GM13977 (cell line): ENCODE results near the gene R3HDML.

Experiments
- DNase-seq: peaks from one replicate; pipeline ENCODE4 v3.0.0; 2012; ENCODE audit warnings: low spot score
- CTCF ChIP-seq: IDR thresholded peaks from 2 replicates; pipeline ENCODE4 v1.5.1; 2012; ENCODE audit warnings: mild to moderate bottlenecking, control low read depth; ENCODE audit not compliant: insufficient read depth; ENCODE audit errors: extremely low read depth, missing control alignments
- in situ Hi-C: fragments of 300-500 bp; cut with MboI; formaldehyde crosslinking; loops from one replicate; pipeline ENCODE4 v1.12.0; 2022; ENCODE audit warnings: low sequenced_read_pairs, low pct_unique_long_range_greater_than_20kb, mixed read lengths, inconsistent platforms; ENCODE audit not compliant: unreplicated experiment

Gene R3HDML

GRCh38 chr20:44370639-44371218 lies 33.9 kb downstream of the R3HDML start:
- in situ Hi-C loops, result no loop called here
- DNase-seq, result no peak
- no peak for TF ChIP-seq CTCF

GRCh38 chr20:44382641-44383040 lies 45.8 kb downstream of the R3HDML start:
- DNase-seq, result no peak
- TF ChIP-seq CTCF, result no peak
- in situ Hi-C loops, result loop anchor here (25.0 kb wide), 1 partner anchor 230 kb away; no protein-coding TSS in a partner anchor

GRCh38 chr20:44384423-44385027 lies 47.7 kb downstream of the R3HDML start:
- in situ Hi-C loops, result loop anchor here (25.0 kb wide), 1 partner anchor 228 kb away; no protein-coding TSS in a partner anchor
- TF ChIP-seq CTCF, result peak; percentile 93
- DNase-seq, result peak; percentile 76

GRCh38 chr20:44388466-44389023 lies 51.7 kb downstream of the R3HDML start:
- DNase-seq, result peak; percentile 86
- in situ Hi-C loops, result loop anchor here (25.0 kb wide), 1 partner anchor 224 kb away; no protein-coding TSS in a partner anchor
- TF ChIP-seq CTCF, result peak; percentile 91

- TF ChIP-seq CTCF, result no peak
- DNase-seq, result no peak
- in situ Hi-C loops, result loop anchor here (25.0 kb wide), 1 partner anchor 222 kb away; no protein-coding TSS in a partner anchor
These were observed 53.0 kb downstream of the R3HDML start for GRCh38 chr20:44389871-44390270.

GRCh38 chr20:44390280-44390679 lies 53.4 kb downstream of the R3HDML start:
- TF ChIP-seq CTCF, result no peak
- no peak for DNase-seq
- in situ Hi-C loops, result loop anchor here (25.0 kb wide), 1 partner anchor 222 kb away; no protein-coding TSS in a partner anchor
